GM18517 (cell line): ENCODE measurements around the gene KLHL29.

Experiments used
- ATAC-seq: cut with Tn5 transposase; IDR thresholded peaks from one replicate; pipeline ENCODE4 v1.9.1; 2021; ENCODE audit warnings: mild to moderate bottlenecking, moderate library complexity; ENCODE audit not compliant: unreplicated experiment

The KLHL29 gene

DNA sequence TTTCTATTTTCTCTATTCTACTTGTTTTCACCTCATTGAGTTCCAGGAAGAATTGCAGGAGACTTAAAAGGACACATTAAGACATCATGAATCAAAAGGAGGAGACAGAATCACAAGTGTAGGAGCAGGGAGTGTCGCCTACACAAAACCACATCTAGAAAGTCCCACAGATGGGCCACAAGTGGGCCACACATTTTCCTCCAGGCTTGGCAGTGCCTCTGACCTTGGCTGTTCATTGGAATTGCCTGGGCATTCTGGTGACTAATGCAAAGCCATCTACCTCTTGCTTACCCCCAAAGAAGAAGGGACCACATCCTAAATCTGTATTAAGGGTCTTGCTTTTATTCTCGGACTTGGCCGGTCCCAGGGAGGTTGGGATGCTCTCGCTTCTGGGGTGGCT lies 103.6 kb downstream of the KLHL29 start:
- ATAC-seq, result no peak

DNA sequence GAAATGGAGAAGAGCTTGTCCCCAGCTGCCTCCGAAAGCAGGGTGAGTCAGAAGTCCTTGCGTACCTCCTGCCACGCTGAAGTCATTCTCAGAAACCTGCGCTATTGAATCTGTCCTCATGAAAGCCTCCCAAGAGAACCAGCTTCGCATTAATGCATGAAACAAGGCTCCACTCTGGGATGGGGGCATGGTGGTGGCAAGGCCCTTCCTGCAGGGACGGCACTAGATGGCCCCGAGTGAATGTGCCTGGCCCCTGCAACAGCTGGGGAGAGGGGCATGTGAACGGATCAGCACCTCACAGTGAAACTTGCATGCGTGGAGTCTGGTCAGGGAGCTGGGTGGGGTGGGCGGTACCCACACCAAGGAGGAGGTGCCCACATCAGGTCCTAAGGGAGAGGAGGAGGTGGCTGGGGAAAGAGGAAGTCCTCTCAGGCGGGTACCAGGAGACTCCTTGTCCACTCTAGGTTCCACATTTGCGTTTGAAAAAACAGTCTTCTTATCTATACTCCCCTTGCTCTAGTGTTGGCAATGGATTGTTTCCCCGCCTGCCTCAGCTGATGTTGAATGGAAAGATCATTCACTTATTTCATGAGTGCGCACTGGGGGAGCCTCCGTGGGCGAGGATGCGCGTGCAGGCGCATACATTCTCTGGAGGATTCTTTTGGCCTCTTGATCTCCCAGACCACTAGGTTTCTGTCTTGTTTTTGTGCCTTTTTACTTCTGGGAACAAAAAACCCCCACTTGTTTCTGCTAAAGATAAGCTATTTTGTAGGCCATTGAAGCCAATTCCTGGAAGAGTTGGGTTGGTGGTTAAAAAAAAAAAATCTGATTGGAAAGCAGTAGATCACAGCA lies 104.7 kb downstream of the KLHL29 start:
- ATAC-seq, result no peak

DNA sequence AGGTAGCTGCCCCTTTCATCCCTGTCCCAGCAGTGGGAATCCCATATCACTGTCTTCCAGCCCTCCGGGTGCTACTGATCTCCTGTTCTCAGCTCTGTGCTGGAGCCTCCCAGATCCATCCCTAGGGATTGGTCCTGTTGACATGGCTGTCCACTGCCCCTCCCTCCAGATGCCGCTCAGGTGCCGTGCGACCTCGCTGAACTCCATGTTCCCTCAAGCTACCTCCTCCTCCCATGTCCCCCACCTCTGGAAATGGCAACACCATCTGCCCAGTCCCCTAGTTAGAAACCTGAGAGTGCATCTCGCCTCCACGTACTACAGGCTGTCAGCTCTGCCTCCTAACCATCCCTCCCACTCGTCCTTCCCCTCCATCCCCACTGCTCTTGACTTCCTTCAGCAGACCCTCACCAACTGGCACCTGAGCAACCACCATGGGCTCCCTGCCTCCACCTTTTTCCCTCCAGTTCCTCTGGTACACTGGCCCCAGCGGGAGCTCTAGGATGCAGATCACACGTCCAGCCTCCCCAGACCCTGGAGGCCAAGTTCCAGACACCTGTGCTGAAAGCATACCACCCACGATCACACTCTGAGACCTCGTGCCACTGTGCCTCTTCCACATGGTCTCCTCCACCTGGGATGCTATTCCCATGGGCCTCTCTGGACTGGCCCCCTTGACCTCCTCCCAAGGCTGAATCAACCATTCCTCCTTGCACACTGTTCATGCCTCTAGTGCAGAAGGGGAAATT lies 106.8 kb downstream of the KLHL29 start:
- ATAC-seq, result no peak

DNA sequence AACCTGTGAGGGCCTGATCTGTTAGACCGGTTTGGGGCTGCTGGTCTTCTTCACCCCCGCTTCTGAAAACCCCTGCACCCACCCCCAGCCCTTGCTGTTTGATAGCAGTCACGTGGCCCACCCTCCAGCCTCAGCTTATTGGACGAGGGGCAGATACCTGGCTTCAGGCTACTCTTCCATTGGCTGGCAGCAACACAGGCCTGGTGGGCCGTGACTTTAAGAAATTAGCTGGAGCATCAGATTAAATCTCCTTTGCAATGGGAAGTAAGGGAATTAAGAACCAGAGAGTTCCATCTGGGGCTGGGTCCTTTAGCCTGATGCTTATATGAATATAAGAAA lies 107.3 kb downstream of the KLHL29 start:
- ATAC-seq, result no peak

DNA sequence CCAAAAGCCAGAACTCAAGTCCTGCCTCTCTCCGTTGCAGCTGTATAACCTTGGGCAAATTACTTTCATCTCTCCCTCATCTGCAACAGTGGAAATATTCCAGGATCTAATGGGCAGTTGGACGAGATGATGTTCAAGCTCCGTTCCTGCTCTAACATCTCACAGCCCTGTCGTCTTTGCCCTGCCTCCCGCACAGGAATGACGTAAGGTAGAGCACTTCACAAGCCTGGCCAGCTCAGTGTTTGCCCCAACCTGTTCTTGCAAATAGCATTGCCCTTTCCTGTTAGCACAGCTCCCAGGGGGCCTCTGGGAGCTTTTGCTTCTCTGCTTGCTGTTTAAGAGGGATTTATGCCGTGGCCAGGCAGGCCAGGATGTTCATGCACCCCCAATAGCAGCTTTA lies 107.9 kb downstream of the KLHL29 start:
- ATAC-seq, result no peak

DNA sequence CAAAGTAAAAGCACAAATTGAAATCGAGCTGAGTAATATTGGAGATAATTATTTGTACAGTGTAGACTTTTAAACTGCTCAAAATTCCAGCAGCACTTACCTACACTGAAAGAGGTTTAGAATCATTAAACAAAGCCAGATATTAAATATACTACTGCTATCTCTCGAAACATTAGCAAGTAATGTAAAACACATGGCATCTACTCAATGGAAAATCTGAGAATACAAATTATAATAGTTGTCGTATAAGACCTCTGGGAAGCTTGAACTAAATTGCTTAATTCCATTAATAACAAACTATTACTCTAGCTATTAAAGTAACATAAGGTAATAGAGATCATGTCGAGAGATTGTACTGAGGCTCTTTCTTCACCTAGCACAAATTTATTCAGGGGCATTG lies 108.9 kb downstream of the KLHL29 start:
- no peak for ATAC-seq

DNA sequence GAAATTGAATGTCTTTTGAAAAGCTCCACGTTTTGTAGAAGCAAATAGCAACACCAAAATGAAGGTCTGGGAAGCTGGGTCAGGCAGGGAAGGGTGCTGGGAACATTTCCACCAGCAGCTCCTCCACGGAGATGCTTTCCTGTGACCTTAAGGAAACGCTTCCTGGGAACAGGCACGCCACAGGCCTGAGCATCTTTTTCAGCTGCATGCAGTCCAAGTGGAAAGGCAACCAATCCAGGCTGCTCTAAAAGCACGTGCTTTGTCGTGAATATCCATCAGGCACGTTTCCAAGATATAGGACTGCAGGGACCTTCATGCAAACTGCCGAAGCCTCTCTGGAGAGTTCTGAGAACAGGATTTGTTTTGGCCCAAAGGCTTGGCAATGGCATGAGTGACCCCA lies 109.3 kb downstream of the KLHL29 start:
- ATAC-seq, result no peak

DNA sequence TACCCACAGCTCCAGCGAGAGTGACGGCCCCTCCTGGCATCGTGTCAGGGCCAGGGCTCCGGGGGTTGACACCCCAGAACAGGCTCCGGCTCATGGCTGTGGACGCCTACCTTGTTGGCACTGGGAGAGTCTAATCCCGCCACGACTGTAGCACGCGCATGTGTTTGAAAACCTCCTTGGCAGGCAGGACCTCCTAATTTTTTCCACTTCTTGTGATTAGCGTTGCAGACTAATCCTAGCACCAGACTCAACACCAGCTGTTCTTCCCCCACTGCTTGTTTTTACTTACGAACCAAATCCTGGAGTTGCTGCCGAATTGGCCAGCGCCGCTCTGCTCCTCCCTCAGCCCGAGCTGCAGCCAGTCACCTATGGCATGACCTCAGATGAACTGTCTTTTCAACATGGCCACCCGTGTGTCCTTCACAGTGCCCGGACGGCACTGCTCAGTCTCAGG lies 110.7 kb downstream of the KLHL29 start:
- no peak for ATAC-seq

DNA sequence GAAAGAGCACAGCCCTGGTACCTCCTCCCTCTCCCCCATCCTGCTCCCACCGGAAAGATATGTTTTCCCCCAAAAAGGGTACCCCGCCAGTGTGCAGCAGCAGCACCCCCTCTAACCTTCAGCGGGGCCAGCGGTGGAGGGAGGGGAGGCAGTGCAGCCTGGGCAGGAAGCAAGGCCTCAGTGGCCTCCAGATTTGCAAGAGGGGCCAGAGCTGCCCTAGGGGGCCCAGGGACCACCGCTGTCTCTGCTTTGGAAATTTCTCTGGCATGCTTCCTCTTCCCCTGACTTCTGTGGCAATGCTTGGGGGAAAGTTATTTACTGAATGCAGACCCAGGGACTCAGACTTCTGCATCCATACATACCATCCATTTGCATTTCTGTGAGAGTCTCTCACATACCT lies 111.5 kb downstream of the KLHL29 start:
- no peak for ATAC-seq

DNA sequence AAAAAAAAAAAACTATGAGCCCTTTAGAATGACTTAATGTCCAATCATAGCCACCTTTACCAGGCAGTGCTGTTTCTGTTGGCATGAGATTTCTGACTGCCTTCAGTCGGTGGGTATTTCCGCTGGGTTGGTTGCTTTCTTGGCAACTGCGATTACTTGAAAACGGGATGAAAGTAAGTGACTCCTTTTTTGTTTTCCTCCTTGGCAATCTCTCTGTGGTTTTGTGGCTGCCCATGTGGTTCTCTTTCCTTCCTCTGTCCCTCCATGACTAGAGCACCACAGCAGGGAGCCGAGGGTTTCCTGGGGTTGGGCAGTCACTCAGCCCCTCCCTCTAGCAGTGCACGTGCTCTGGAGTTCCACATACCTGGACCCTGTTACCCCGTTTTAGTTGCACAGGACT lies 112.1 kb downstream of the KLHL29 start:
- no peak for ATAC-seq

DNA sequence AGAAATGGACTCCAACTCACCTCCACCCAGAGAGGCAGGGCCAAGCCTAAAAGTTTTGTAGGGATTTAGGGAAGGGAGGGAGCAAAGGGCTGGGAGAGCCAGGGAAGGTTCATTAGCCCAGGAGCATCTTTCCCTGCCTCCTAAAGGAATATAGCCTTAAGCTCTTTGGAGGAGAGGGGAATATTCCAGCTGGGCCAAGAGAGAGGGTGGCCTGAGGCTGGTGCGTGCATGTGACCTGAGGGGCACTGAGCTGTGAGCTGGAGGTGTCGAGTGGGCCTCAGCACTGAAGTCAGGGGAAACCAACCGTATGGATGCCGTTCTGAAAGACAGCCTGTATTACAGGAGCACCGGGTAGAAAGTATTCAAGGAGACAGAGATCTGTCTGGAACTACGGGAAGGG lies 112.6 kb downstream of the KLHL29 start:
- ATAC-seq, result no peak

DNA sequence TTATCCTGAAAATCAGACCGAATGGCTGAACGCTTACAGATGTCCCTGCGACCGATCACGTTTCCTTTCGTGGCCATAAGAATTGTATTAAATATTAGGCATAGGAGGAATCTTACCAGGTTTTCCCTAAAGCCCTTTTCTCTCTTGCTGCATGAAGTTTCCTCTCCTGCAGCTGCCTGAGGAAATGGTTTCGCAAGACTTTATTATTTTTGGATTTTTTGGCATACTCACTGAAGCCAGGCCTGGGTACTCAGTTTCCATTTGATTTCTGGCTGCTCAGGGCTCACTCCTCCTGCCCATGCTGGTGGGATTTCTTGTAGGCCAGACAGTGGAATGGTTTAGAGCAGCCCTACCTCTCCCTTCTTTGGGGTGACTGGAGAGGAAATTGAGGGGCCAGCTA lies 114.0 kb downstream of the KLHL29 start:
- ATAC-seq, result no peak

DNA sequence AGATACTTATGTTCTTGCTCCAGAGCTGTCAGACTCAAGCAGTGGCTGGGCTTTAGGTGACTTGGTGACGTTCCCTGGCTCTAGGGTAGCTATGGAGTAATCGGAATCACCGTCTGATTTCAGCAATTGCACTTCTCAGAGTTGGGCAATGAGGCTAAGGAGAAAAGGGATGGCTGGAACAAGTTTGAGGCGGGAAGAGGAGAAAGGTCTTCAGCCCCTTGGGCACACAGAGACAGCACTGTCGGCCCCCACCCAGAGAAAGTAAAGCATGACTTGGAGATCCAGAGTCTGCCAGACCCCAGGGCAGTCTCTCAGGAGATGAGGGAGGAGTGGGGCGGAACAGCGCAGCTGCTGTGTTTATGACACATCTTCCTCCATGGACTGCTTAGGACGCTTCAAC lies 114.5 kb downstream of the KLHL29 start:
- ATAC-seq, result no peak

DNA sequence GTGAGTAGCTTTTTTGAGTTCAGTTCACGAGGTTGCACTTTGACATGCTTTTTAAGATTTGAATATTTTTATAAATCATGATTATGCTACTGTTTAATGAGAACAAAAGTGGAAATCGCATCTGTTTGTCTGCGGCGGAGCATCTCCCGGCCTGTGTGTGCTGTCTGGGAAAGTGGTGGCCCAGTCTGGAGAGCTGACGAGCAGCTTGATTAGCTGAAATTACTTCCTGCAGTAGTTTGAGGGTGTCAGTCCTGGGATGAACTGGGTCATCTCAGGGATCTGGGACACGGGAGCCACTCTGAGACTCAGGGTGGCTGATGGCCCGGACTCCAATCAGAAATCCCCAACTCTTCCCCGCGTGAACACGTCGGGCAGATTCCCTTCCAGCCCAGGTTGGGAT lies 115.9 kb downstream of the KLHL29 start:
- no peak for ATAC-seq

DNA sequence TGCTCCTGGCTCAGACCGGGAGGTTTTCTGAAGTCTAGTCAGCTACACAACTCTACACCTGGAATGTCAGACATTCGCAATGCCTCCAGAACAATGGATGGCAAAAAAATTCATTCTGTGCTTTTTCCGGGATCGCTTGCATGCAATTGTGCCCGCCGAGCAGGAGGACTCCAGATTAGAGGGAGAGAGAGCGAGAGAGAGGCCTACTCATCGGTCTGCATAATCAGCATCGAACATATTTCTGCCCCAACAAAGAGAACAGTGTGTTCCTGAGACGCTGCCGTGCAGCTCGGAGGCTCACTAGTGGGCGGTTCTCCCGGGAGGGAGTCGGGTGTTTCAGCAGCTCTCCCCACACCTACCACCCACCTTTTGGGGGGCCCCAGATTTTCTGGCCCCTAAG lies 117.1 kb downstream of the KLHL29 start:
- ATAC-seq, result no peak

DNA sequence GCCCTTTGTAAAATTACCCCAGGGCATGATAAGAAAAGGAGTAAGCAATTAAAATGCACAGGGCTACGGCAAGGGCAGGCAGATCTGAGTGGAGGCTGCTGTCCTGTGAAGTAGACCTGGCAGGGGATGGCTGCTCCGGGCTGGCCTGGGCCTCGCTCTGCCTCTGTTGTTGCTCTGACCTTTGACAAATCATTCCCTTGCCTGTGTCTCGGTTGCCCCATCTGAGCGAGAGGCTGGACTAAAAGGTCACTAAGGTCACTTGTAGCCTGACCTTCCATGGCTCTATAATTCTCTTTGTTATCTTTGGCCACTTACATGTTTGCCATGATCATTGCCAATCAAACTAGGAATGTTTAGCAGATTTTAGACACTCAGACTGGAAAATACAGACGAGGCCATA lies 118.1 kb downstream of the KLHL29 start:
- no peak for ATAC-seq

DNA sequence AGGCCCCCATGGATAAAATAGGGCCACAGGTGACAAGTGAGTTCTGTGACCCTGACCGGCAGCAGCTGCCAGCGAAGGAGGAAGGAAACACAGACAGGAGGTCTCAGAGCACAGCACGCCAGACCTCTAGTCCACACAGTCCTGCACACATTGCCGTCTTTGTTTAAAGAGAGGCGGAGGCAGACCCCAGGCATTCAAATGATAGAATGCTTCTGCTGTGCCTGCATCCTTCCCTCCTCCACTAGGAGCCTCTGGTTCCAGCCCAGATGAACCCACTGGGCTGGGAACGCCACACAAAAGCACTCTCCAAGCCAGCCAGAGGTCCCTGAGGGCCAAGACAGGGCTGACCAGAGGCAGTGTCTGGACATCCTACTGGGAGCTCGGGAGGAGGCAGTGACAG lies 118.7 kb downstream of the KLHL29 start:
- no peak for ATAC-seq

DNA sequence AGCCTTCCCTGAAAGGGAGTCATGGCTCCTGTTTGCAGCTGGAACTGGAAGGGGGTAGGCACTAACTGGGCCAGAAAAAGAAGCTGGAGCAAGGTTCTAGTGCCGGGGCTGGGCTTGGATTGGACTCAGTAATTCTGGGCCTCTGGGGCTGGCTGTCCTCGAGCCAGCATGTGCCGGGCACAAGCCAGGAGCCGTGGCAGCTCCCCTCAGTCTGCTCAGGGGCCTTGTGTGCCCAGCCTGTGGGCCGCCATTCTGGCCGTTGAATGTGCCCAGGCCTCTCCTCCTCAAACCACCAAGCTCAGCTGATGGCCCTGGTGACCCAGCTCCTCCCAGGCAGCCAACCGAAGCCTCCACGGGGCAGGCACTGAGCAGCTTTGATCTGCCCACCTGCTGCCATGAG lies 119.6 kb downstream of the KLHL29 start:
- ATAC-seq, result no peak

DNA sequence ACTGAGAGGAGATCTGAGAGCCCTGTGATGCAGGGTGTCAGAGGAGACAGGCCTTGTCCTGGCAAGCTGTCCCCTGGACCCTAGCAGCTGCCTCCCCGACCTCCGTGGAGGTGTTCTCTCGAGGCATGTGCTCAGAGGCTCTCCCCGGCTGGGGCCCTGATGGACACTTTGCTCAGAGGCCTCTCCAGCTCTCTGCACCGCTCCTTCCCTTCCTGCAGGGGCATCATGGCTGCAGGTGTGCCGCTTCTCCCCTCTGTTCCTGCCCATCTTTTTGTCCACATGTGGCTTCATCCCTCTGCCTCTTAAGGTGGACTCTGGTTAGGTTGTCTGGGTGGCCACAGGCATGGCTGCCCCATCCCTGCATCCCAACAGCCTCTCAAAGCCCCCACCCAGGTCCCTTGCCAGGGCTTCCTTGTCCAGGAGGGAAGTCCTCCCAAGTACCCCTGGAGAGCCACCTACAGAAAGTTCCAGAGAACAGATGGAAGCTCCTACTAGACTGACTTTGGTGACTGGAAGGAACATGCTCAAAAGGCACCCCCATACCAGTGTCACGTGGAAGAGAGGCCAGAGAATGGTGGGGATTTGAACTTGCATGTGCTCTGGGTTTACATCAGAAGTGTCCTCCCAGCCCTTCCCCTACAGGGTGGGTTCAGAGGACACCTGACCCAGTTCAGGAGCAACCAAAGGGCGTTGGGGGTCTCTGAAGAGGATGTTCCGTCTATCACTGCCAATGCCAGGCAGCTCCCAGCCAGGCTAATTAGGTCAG lies 120.4 kb downstream of the KLHL29 start:
- ATAC-seq, result no peak

DNA sequence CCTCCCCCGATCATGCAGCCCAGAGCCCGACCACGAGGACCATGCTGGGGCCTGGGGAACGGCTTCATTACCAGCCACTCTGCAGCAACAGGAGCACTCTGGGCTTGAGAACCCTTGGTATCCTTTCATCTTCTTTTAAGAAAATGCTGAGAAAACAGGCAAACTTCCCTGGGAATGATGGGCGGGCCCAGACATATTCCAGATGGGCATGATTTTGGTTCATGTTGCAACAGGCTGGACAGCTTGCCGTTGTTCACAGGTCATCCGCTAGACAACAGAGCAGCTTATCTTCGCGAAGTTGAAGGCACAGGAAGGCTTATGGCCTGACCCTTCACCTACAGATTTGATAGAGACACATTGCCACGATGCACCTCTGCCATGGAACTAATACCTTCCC lies 121.0 kb downstream of the KLHL29 start:
- ATAC-seq, result no peak

DNA sequence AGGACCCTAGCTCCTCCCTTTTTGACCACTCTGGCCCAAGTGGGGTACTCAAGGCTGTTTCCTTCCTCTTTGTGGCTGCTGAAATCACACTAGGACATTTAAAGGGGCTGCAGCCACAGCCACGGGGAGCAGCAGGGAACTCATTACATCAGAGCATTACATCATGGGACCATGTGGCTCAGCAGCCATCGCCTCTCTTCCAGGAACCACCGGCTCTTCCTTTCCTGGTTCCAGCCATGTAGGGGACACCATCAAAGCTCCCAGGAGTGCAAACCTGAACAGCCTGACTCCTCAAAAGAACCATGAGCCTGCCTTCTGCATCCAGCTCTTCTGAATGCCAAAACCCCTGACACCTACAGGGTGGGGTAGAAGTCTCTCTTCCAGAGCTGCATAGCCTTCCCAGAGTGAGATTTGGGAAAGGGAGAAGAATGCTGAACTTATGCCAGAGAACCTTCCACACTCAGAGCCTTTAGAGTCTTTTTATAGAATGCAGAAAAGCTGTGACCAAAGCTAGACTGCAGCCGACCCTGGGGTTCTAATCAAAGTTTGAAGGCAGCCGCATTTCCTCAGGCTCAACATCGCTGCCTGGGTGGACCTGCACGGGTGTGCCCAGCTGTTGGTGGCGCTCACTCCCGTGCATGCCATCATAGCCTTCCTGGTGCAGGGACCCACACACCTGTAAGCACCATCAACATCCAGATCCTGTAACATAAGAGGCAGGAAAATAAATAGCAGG lies 121.7 kb downstream of the KLHL29 start:
- ATAC-seq, result no peak
